WTC11 (cell line): ENCODE measurements around the gene CS. TPM values are rescaled to one million over a fixed set of nuclear protein-coding genes. Genes with fewer than 3 reads are reported as not detected.
"Not testable (repeated sequence)": the region's sequence is repeated elsewhere in the genome, so short reads cannot be mapped to it uniquely, and the experiment has no call there.

Experiments used
- ATAC-seq: fragments of 200-7000 bp; cut with Tn5 transposase; 2 replicates; pipeline ENCODE4 v1.10.0; 2021; ENCODE audit warnings: mild to moderate bottlenecking, moderate library complexity
- CTCF ChIA-PET: fragments of 300-600 bp; sonication (Branson Sonifier 250); formaldehyde crosslinking; loops from one replicate; lab custom pipeline; 2021; ENCODE audit warnings: antibody characterized with exemption; lab: Charles Lee
- POLR2A ChIA-PET: fragments of 350-600 bp; sonication (Branson Sonifier 250); formaldehyde crosslinking; loops from one replicate; lab custom pipeline; 2021; ENCODE audit warnings: antibody characterized with exemption; lab: Charles Lee
- DNase-seq: peaks from one replicate; pipeline ENCODE4 v3.0.0; 2021; ENCODE audit warnings: low spot score
- H3K27ac Mint-ChIP-seq: 2 replicates; pipeline ENCODE4 v1.8.0; 2021; ENCODE audit warnings: mixed read lengths
- H3K27me3 Mint-ChIP-seq: 2 replicates; pipeline ENCODE4 v1.8.0; 2021; ENCODE audit warnings: low read depth, mild to moderate bottlenecking, moderate library complexity, mixed read lengths
- H3K36me3 Mint-ChIP-seq: 2 replicates; pipeline ENCODE4 v1.8.0; 2021; ENCODE audit warnings: mixed read lengths
- H3K4me1 Mint-ChIP-seq: 2 replicates; pipeline ENCODE4 v1.8.0; 2022; ENCODE audit warnings: mixed read lengths
- H3K4me3 Mint-ChIP-seq: 2 replicates; pipeline ENCODE4 v1.8.0; 2021; ENCODE audit warnings: mild to moderate bottlenecking, moderate library complexity, mixed read lengths
- H3K9me3 Mint-ChIP-seq: 2 replicates; pipeline ENCODE4 v1.8.0; 2021; ENCODE audit warnings: mixed read lengths
- ARID4B ChIP-seq: sonication (generic); formaldehyde crosslinking; IDR thresholded peaks from 2 replicates; pipeline ENCODE4 v1.8.0; 2023; ENCODE audit warnings: missing genetic modification reagents, mild to moderate bottlenecking, borderline replicate concordance
- ATF3 ChIP-seq: sonication (generic); formaldehyde crosslinking; conservative IDR thresholded peaks from 2 replicates; pipeline ENCODE4 v1.8.1; 2022; ENCODE audit warnings: mild to moderate bottlenecking, missing genetic modification reagents
- ELF4 ChIP-seq: sonication (generic); formaldehyde crosslinking; IDR thresholded peaks from 2 replicates; pipeline ENCODE4 v1.8.1; 2022; ENCODE audit warnings: low read depth, mild to moderate bottlenecking, moderate library complexity, missing genetic modification reagents
- FOXJ3 ChIP-seq: sonication (generic); formaldehyde crosslinking; IDR thresholded peaks from 2 replicates; pipeline ENCODE4 v1.9.0; 2021; ENCODE audit warnings: missing genetic modification reagents, mild to moderate bottlenecking, borderline replicate concordance
- FOXK1 ChIP-seq: sonication (generic); formaldehyde crosslinking; IDR thresholded peaks from 2 replicates; pipeline ENCODE4 v1.8.0; 2022; ENCODE audit warnings: mild to moderate bottlenecking, moderate library complexity, missing genetic modification reagents
- FOXP1 ChIP-seq: sonication (generic); formaldehyde crosslinking; IDR thresholded peaks from 2 replicates; pipeline ENCODE4 v1.8.0; 2022; ENCODE audit warnings: missing genetic modification reagents, mild to moderate bottlenecking, moderate library complexity, borderline replicate concordance
- GRHL2 ChIP-seq: fragments of 250-450 bp; sonication (Bioruptor Pico); IDR thresholded peaks from 2 replicates; pipeline ENCODE4 v1.8.0; 2022; ENCODE audit warnings: mild to moderate bottlenecking, moderate library complexity; ENCODE audit not compliant: insufficient replicate concordance, severe bottlenecking
- IRF2 ChIP-seq: sonication (generic); formaldehyde crosslinking; IDR thresholded peaks from 2 replicates; pipeline ENCODE4 v1.8.0; 2022; ENCODE audit warnings: low read depth, missing genetic modification reagents, borderline replicate concordance
- NFATC4 ChIP-seq: fragments of 250-450 bp; sonication (Bioruptor Pico); IDR thresholded peaks from 2 replicates; pipeline ENCODE4 v1.9.0; 2021; ENCODE audit warnings: mild to moderate bottlenecking
- OVOL2 ChIP-seq: fragments of 250-450 bp; sonication (Bioruptor Pico); IDR thresholded peaks from 2 replicates; pipeline ENCODE4 v1.9.0; 2021; ENCODE audit warnings: mild to moderate bottlenecking, borderline replicate concordance
- SMAD4 ChIP-seq: sonication (generic); formaldehyde crosslinking; IDR thresholded peaks from 2 replicates; pipeline ENCODE4 v1.8.0; 2022; ENCODE audit warnings: mild to moderate bottlenecking, missing genetic modification reagents
- USF1 ChIP-seq: sonication (generic); formaldehyde crosslinking; IDR thresholded peaks from 2 replicates; pipeline ENCODE4 v1.8.0; 2022; ENCODE audit warnings: mild to moderate bottlenecking, missing genetic modification reagents
- USF2 ChIP-seq: sonication (generic); formaldehyde crosslinking; IDR thresholded peaks from 2 replicates; pipeline ENCODE4 v1.8.1; 2023; ENCODE audit warnings: mild to moderate bottlenecking, missing genetic modification reagents, moderate library complexity
- ZNF232 ChIP-seq: sonication (generic); formaldehyde crosslinking; IDR thresholded peaks from 2 replicates; pipeline ENCODE4 v1.8.0; 2022; ENCODE audit warnings: mild to moderate bottlenecking, missing genetic modification reagents
- ZNF263 ChIP-seq: sonication (generic); formaldehyde crosslinking; IDR thresholded peaks from 2 replicates; pipeline ENCODE4 v1.8.1; 2022; ENCODE audit warnings: low read depth, mild to moderate bottlenecking, moderate library complexity, missing genetic modification reagents
- ZNF423 ChIP-seq: fragments of 250-450 bp; sonication (Bioruptor Pico); IDR thresholded peaks from 2 replicates; pipeline ENCODE4 v2.1.2; 2022; ENCODE audit warnings: mild to moderate bottlenecking, moderate library complexity
- total RNA-seq: library from RNA; stranded (reverse); gene quantifications from 3 replicates; pipeline ENCODE4 v1.2.3, GENCODE V29; 2021

CS gene
- total RNA-seq, 1 experiment from 2014 or later: 275 TPM

DNA sequence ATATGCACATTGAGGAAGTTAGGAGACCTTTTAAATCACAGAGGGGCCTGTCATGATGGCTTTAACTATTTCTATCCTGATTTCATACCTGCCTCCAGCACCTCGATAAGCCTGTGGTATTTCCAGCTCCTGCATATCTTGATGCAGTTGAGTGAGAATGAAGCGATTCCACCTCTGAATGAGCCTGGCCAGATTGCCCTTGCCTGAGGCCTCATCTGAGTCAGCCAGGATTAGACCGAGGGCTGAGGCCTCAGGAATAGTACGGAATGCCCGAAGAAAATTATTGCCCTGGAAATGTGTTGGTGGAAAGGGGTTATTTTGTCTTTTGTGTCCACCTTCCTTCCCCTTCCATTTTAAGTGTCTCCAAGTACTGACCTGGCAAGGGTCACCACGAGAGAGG lies 24.1 kb upstream of the CS start (continued):
- TF ChIP-seq ELF4 (CRISPR knock-in tag) (no peak), ZNF423 (no peak), GRHL2 (CRISPR knock-in tag) (no peak), ZNF232 (CRISPR knock-in tag) (no peak), FOXP1 (CRISPR knock-in tag) (no peak), OVOL2 (CRISPR knock-in tag) (no peak), NFATC4 (CRISPR knock-in tag) (no peak), FOXK1 (CRISPR knock-in tag) (no peak), IRF2 (no peak), ARID4B (no peak), SMAD4 (CRISPR knock-in tag) (no peak)
- TF ChIP-seq, all 79 proteins: peak for 0

DNA sequence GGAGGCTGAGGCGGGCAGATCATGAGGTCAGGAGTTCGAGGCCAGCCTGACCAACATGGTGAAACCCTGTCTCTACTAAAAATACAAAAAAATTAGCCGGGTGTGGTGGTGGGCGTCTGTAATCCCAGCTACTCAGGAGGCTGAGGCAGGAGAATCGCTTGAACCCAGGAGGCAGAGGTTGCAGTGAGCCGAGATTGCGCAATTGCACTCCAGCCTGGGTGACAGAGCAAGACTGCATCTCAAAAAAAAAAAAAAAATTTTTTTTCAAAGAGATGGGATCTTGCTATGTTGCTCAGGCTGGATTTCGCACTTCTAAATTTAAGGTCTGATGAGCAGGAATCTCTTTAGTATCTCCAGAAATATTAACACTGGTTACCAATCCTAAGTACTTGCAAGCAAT lies 21.5 kb upstream of the CS start:
- ATAC-seq, H3K4me1 Mint-ChIP-seq, H3K9me3 Mint-ChIP-seq, H3K27ac Mint-ChIP-seq, H3K4me3 Mint-ChIP-seq, H3K27me3 Mint-ChIP-seq, DNase-seq, CTCF ChIA-PET: not testable (repeated sequence)
- POLR2A ChIA-PET: interaction anchor here (0.6 to 1.2 kb wide), 2 partner anchors 99 to 315 kb away, joined by 3 to 4 read pairs; no protein-coding TSS in a partner anchor
- peaks cover 46% of the 10 kb centered on the region for H3K36me3 Mint-ChIP-seq

GRCh38 chr12:56321027-56321426 lies 20.9 kb upstream of the CS start:
- H3K36me3 Mint-ChIP-seq: peaks cover 41% of the 10 kb centered on the region
- ATAC-seq (no peak), DNase-seq (no peak)
- CTCF ChIA-PET: no interaction called here
- no peak overlapping the region for H3K27ac Mint-ChIP-seq
- H3K9me3 Mint-ChIP-seq: no peaks in the 10 kb centered on the region
- TF ChIP-seq USF1 (CRISPR knock-in tag): no peak
- TF ChIP-seq ZNF263: no peak
- no peak for TF ChIP-seq ATF3 (CRISPR knock-in tag)
- TF ChIP-seq FOXJ3 (CRISPR knock-in tag): no peak
- no peak for TF ChIP-seq USF2
- H3K27me3 Mint-ChIP-seq: no peaks in the 10 kb centered on the region
- H3K4me1 Mint-ChIP-seq: no peaks in the 10 kb centered on the region
- POLR2A ChIA-PET: interaction anchor here (0.6 to 1.2 kb wide), 2 partner anchors 99 to 315 kb away, joined by 3 to 4 read pairs; no protein-coding TSS in a partner anchor
- no peak overlapping the region for H3K4me3 Mint-ChIP-seq
